WERI-Rb-1 (cell line): ENCODE results near the gene NKAIN2.

Experiments
- DNase-seq: peaks from one replicate; pipeline ENCODE4 v3.0.0-alpha.2; 2020
- H3K27ac ChIP-seq: fragments of 250-450 bp; sonication (Bioruptor Pico); 2 replicates; pipeline ENCODE4 v1.5.1; 2020; ENCODE audit warnings: mild to moderate bottlenecking, moderate library complexity
- H3K27me3 ChIP-seq: fragments of 250-450 bp; sonication (Bioruptor Pico); 2 replicates; pipeline ENCODE4 v1.5.1; 2021; ENCODE audit warnings: mild to moderate bottlenecking, low read depth, moderate library complexity; ENCODE audit not compliant: insufficient read depth, severe bottlenecking
- H3K36me3 ChIP-seq: fragments of 250-450 bp; sonication (Bioruptor Pico); 2 replicates; pipeline ENCODE4 v1.5.1; 2020; ENCODE audit warnings: mild to moderate bottlenecking, moderate library complexity
- H3K4me3 ChIP-seq: 2 replicates; pipeline ENCODE4 v1.5.1; 2011; ENCODE audit warnings: low read depth, mild to moderate bottlenecking, control low read depth, low read length
- H3K9me3 ChIP-seq: fragments of 250-450 bp; sonication (Bioruptor Pico); 2 replicates; pipeline ENCODE4 v1.5.1; 2021; ENCODE audit warnings: mild to moderate bottlenecking, moderate library complexity; ENCODE audit not compliant: severe bottlenecking
- CTCF ChIP-seq: IDR thresholded peaks from 2 replicates; pipeline ENCODE4 v1.5.1; 2011; ENCODE audit warnings: low read depth, mild to moderate bottlenecking, control low read depth, inconsistent platforms, low read length

The NKAIN2 gene

GRCh38 chr6:123803504-123804013 is at the start of gene NKAIN2:
Gene NKAIN2 (plus strand): TSS chr6:123803865.
- DNase-seq = no peak
- no peak within 1 kb of the TSS for H3K27ac ChIP-seq
- no peaks in the 10 kb centered on the region for H3K36me3 ChIP-seq
- no peak for TF ChIP-seq CTCF
- H3K9me3 ChIP-seq = no peaks in the 10 kb centered on the region
- peaks cover 6% of the 10 kb centered on the region for H3K27me3 ChIP-seq
- H3K4me3 ChIP-seq = peak within 1 kb of the TSS; percentile 70

GRCh38 chr6:123759472-123759871 is 44.2 kb upstream of the NKAIN2 start:
- no peak for DNase-seq
- Histone ChIP-seq H3K27me3 (no peaks in the 10 kb centered on the region), H3K9me3 (no peaks in the 10 kb centered on the region), H3K36me3 (no peaks in the 10 kb centered on the region), H3K4me3 (no peak overlapping the region), H3K27ac (no peak overlapping the region)
- no peak for TF ChIP-seq CTCF

GRCh38 chr6:123763904-123764303 is 39.8 kb upstream of the NKAIN2 start:
- no peaks in the 10 kb centered on the region for H3K27me3 ChIP-seq
- H3K36me3 ChIP-seq = no peaks in the 10 kb centered on the region
- no peak overlapping the region for H3K27ac ChIP-seq
- TF ChIP-seq CTCF = no peak
- no peak for DNase-seq
- no peak overlapping the region for H3K4me3 ChIP-seq
- H3K9me3 ChIP-seq = no peaks in the 10 kb centered on the region

- TF ChIP-seq CTCF = no peak
- no peaks in the 10 kb centered on the region for H3K27me3 ChIP-seq
- H3K9me3 ChIP-seq = no peaks in the 10 kb centered on the region
- no peaks in the 10 kb centered on the region for H3K36me3 ChIP-seq
- no peak overlapping the region for H3K27ac ChIP-seq
- no peak for DNase-seq
- no peak overlapping the region for H3K4me3 ChIP-seq
Measured at GRCh38 chr6:123764722-123765121, 38.9 kb upstream of the NKAIN2 start.

- Histone ChIP-seq H3K27ac (no peak overlapping the region), H3K27me3 (no peaks in the 10 kb centered on the region), H3K4me3 (no peak overlapping the region), H3K36me3 (no peaks in the 10 kb centered on the region), H3K9me3 (no peaks in the 10 kb centered on the region)
- DNase-seq = no peak
- TF ChIP-seq CTCF = no peak
Measured at GRCh38 chr6:123768921-123769320, 34.7 kb upstream of the NKAIN2 start.

GRCh38 chr6:123769431-123769830 is 34.2 kb upstream of the NKAIN2 start:
- no peak for DNase-seq
- TF ChIP-seq CTCF = no peak
- H3K9me3 ChIP-seq = no peaks in the 10 kb centered on the region
- no peak overlapping the region for H3K27ac ChIP-seq
- no peak overlapping the region for H3K4me3 ChIP-seq
- no peaks in the 10 kb centered on the region for H3K27me3 ChIP-seq
- H3K36me3 ChIP-seq = no peaks in the 10 kb centered on the region
